NCI-H82 treated with DMSO at 0.1 percent for 48 hours (cell line): ENCODE data around the gene FTO.
A peak's percentile ranks its signal among the peaks of the same experiment; 100 is the strongest.
"Not testable (repeated sequence)": the region's sequence is repeated elsewhere in the genome, so short reads cannot be mapped to it uniquely, and the experiment has no call there.

Source experiments
- DNase-seq: peaks from one replicate; lab custom pipeline; 2025; ENCODE audit not compliant: unreplicated experiment; lab: John Stamatoyannopoulos, UW

The FTO gene

GRCh38 chr16:53703590-53704444 lies at the start of gene FTO, which contains the start of gene RPGRIP1L:
Gene FTO, plus strand, starts transcription at chr16:53704156.
Gene RPGRIP1L, minus strand, starts transcription at chr16:53703859. Its CDS starts 3,136 bp downstream, at chr16:53700723.
- peak; percentile 97 for DNase-seq

GRCh38 chr16:53654946-53655345 lies 49.0 kb upstream of the FTO start:
- DNase-seq = no peak

- DNase-seq = no peak
Measured at GRCh38 chr16:53662072-53662471, 41.9 kb upstream of the FTO start.

GRCh38 chr16:53664724-53665345 lies 39.1 kb upstream of the FTO start:
- DNase-seq = no peak

- no peak for DNase-seq
Measured at GRCh38 chr16:53666786-53667415, 37.1 kb upstream of the FTO start.

- DNase-seq = no peak
Measured at GRCh38 chr16:53668869-53669268, 35.1 kb upstream of the FTO start.

GRCh38 chr16:53672461-53672860 lies 31.5 kb upstream of the FTO start:
- DNase-seq = no peak

GRCh38 chr16:53673189-53673588 lies 30.8 kb upstream of the FTO start:
- no peak for DNase-seq

- DNase-seq = no peak
Measured at GRCh38 chr16:53678155-53678554, 25.8 kb upstream of the FTO start.

GRCh38 chr16:53678756-53679343 lies 25.1 kb upstream of the FTO start:
- DNase-seq = no peak

- DNase-seq = no peak
Measured at GRCh38 chr16:53680756-53681155, 23.2 kb upstream of the FTO start.

- no peak for DNase-seq
Measured at GRCh38 chr16:53681354-53681753, 22.6 kb upstream of the FTO start.

GRCh38 chr16:53685334-53685733 lies 18.6 kb upstream of the FTO start:
- not testable (repeated sequence) for DNase-seq

GRCh38 chr16:53686710-53687109 lies 17.2 kb upstream of the FTO start:
- DNase-seq = no peak

GRCh38 chr16:53689636-53690035 lies 14.3 kb upstream of the FTO start:
- DNase-seq = no peak

GRCh38 chr16:53690771-53691170 lies 13.2 kb upstream of the FTO start:
- DNase-seq = no peak

GRCh38 chr16:53692146-53692545 lies 11.8 kb upstream of the FTO start:
- DNase-seq = no peak

GRCh38 chr16:53693320-53693719 lies 10.6 kb upstream of the FTO start:
- no peak for DNase-seq

GRCh38 chr16:53695070-53695469 lies 8.9 kb upstream of the FTO start:
- no peak for DNase-seq

GRCh38 chr16:53698271-53698670 lies 5.7 kb upstream of the FTO start:
- DNase-seq = not testable (repeated sequence)

- no peak for DNase-seq
Measured at GRCh38 chr16:53704445-53704813, 473 bp downstream of the FTO start.

GRCh38 chr16:53707671-53708070 lies 3.7 kb downstream of the FTO start:
- DNase-seq = no peak
